Right renal cortex interstitium (tissue), 3 donors: ENCODE measurements around the gene NCAPH2. TPM values are rescaled to one million over a fixed set of nuclear protein-coding genes. Genes with fewer than 3 reads are reported as not detected.

Experiments
- DNase-seq, 3 donors: peaks; one replicate each; pipeline ENCODE4 v3.0.0-alpha.2; 2013; ENCODE audit warnings: low read depth in 3 of 3, low spot score in 2 of 3
- polyA plus RNA-seq, 3 donors: library from polyadenylated mRNA; unstranded; fragments of 120-200 nt; gene quantifications; one replicate each; pipeline ENCODE4 v1.2.1, GENCODE V29; 2013; ENCODE audit not compliant: insufficient read length in 3 of 3

NCAPH2 gene
- polyA plus RNA-seq: 10 to 100 TPM; 35.6 to 41.1 (median 39.4) TPM

DNA sequence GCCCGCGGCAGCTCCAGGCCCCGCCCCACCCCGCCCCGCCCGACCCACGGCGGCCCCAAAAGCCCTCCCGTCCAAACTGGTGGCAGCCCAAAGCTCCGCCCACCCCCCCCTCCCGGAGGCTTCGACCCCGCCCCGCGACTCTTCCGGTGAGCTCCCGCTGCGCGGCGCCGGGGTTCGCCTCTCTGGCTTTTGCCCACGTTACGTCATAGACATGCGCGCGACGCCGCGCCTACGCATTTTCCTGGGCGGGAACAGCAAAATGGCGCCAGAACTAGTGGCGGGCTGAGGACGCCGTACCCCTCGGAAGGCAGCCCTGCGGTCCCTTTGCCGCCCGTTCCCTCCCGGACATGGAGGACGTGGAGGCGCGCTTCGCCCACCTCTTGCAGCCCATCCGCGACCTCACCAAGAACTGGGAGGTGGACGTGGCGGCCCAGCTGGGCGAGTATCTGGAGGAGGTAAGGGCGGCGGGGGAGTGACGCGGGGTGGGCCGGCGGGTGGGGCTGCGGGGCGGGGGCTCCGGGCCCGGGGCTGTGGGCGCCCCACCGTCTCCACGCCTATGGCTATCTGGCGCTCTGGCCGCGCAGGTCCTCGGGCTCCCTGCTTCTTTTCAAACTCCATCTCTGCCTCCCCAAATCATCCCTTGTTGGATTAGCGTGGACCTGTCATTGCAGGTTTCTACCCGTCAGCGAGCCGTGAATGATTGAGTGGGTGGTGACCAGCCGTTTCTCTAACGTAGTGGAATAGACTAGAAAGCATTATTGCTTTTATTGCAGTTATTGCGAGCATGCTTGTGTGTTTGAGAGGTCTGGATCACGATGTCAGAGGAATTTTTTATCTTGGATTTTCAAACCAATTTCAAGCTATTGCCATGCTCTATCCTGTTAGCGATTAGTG is at the start of gene NCAPH2:
Gene NCAPH2 (plus strand): TSS at position 234 of the 894 bp plus-strand sequence. CDS start 114 bp downstream, at position 348.
- DNase-seq: peak; percentile 95 to 97 (median 96)

DNA sequence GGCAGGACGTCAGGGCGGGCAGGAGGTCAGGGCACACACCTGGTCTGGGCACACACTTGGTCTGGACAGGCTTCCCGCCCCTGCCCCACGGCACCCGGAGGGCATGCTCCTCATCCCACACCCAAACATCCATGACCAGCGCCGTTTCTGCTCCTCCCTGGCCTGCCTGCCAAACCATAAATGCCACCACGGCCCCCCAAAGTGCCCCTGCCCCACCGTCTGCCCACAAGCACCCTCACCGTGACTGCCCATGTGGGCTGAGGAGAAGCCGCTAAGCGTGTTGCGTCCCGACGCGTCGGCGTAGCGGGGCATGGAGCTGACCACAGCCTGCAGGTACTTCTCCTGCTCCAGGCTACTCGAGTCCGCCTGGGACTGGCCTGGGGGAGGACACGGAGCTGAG is 49.0 kb upstream of the NCAPH2 start:
- DNase-seq: no peak

DNA sequence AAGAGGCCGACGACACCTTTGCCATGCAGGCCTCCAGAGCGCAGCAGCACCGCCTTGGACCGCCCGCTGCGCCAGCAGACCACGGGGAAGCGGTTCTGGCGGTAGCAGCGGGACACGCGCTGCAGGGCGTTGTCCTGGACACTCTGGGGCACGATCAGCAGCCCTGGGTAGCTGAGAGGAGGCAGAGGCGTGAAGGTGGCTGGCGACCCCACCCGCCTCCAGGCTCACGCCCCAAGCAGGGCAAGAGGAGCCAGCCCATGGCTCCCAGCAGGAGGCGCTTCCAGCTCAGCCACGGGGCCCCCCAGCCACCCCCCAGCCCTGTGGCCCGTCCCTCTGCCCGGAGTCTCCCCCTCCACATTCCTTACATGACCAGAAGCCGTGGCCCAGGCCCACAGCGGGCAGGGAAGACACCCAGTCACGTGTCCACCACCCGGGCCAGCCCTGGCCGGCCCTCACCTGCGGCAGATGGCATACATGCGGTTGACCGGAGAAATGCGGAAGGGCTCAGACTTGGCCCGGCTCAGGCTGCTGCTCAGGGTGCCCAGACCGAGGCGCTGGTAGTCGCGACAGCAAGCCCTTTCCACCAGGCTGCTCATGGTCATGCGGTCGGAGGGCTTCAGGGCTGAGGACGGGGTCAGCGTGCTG is 48.4 kb upstream of the NCAPH2 start:
- no peak for DNase-seq

DNA sequence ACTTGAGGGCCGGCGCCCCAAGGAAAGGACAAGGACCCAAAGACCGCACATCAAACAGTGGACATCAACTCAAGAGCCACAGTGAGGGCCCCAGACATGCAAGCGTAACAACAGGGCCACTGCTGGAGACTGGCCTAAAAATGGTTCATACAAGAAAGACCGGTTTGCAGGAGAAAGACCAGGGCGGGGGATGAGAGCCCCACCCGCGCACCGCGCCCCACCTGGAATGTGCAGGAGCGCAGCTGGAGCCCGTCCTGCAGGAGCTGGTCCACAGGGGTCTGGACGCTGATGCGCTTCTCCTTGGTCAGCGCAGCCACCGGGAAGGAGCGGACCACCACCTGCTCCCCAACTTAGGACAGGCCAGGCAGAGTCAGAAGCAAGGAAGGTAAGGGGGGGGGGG is 47.1 kb upstream of the NCAPH2 start:
- no peak for DNase-seq

DNA sequence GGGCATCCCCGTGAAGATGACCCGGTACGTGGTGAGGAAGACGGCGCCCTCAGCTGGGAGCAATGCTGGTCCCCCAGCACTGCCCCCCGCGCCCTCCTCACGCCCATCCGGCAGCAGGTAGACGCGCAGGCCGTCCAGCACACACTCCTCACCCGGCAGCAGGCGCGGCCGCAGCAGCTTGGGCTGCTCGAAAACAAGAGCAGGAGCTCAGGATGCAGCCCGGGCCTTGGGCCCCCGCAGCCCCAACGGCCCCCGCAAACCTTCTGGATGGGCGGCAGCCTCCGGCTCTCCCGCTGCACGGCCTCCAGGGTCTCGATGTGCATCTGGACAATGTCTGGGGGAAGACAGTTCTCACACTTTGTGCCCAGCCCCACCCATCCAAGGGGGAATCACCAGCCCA is 46.5 kb upstream of the NCAPH2 start:
- DNase-seq: no peak

DNA sequence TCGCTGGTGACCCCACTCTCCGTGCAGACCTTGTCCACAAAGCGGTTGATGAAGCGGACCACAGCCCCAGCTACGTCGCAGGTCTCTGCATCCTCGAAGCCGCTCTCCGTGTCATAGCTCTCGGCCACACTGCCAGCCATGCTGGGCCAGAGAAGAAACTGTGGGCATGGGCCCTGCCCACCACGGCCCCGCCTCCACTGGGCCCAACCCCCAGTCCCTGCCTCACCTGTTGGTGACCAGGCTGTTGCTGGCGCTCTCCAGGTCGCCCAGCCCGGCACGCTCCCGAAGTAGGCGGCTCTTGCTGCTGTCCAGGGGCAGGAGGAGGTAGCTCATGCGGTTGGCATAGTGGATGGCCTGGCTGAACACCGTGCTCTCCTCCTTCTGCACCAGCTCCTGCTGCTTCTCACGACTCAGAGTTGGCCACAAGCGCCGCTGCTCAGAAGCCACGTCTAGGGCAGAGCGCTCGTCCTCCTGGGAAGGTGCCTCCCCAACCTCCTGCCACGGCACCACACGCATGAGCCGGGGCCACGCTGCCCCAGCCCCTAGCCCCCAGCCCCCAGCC is 46.0 kb upstream of the NCAPH2 start:
- no peak for DNase-seq

DNA sequence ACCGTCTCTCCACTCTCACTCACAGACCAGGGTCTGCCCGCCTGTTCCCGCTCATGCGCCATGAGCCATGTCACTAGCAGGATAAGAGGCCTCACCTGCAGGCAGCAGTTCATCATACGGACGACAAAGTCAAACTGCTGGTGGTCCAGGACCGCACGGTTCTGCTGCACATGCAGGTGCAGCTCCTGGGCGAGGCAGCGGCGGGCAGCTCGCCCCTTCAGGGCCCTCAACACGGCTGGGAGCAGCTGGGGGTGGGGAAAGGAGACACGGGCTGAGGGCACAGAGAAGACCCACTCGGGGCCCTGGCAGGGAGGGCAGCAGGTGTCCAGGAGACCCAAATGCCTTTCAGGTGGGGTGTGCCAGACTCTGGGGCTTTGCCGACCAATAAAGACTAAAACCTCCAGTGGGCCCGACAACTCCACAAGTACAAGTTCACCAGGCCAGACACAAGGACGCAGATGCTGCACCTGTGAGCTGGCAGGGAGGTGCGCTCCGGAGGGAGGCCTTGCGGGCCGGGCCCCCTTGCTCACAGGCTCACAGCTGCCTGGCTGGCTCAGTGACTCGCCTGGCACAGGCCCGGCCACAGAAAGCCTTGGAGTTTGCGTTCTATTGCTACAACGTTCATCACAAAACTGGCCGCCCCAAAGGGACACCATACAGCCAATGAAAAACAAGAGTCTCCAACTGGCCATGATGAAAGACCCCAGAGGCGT is 44.7 kb upstream of the NCAPH2 start:
- DNase-seq: no peak

DNA sequence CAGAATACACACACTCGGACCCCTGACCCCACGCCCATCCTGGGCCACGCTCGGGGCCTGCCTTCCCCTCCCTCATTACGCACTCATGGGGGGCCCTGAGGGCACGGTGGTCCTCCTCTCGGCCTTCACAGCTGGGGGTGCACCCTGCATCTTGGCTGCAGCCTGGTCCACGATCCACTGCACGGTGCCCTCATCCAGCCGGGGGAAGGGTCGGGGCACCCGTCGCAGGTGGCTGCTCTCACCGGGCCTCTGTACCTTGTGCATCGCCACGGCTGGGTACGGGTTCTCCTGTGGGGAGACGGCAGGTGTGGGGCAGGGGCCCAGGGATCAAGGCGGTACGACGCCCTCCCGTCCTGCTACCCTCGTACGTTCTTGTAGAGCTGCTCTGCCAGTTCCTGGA is 43.6 kb upstream of the NCAPH2 start:
- no peak for DNase-seq

DNA sequence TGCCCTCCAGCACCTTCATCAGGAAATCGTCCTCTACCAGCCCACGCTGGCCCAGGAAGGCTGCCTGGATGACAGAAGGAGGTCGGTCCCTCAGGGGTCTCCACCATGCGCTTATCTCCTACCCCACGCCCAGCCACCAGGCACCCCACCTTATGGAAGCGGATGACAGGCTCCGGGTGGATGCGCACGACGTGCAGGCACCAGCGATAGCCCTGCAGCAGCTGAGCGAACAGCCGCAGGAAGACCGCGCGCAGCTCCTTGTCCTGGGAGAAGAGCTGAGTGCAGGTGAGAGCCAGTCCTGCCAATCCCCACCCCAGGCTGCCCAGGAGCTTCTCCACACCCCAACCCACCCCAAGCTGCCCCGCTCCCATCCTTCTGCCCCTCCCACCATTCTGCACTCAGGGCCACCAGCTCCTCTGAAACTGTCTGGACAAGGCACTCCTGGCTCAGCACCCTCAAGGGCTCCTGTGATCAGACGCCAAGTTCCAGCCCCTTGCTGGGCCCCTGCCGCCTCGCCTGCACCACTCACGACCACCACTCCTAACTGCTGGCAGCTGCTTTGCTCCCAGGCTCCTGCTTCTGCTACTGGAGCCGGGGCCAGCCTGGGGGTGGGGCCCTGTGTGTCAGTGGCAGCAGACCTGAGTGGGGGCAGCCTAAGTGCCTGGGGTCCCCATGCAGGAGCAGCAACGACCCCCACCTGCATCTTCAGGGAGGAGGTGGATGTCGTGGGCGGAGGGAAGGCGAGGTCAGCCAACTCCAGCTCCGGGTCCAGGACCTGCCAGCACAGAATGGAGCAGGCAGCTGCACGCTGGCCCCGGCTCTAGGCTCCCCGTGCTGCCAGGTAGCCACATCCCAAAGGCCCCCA is 42.7 kb upstream of the NCAPH2 start:
- DNase-seq: no peak

DNA sequence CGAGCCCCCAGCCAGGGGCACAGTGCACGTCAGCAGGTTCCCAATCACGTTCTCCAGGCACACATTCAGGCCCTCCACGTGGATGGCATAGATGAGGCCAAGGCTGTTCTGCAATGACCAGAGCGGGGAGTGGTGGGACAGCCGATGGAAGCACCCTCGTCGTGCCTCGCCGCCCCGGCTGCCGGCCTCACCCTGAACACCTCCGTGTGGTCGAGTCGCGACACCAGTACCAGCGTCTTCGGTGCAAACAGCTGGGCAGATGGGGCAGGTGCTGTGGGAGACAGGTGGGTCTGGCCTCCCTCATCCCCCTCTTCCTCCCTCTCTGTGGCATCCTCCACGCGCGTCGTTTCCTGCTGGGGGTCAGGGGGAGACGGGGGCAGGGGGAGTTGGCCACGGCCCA is 40.7 kb upstream of the NCAPH2 start:
- DNase-seq: no peak

DNA sequence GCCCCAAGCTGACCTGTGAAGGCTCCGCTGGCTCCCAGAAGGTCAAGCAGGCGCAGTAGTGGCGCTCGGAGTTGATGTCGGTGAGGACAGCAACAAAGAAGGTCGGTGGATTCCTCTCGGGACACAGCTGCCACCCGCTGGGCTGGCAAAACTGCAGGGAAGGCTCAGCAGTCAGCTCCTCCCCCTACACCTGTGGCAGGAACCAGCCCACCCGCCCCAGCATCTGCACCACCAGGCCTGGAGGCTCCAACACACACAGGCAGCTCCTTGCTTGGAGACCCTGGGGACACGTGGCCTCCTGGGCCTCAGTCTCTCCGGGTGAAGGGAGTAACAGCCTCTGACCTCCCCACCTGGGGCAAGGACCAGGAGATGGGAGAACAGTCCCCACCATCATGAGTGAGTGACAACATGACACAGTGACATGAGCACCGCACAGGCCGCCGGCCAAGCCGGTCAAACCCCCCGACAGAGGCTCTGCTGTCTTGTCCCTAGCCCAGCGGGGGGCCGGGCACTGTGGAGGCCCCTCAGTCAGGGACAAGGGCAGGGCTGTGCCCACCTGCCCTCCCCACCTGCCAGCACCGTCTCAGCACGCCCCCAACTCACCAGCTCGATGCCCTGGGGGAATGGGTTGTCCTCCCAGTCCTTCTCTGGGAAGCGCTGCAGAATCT is 40.1 kb upstream of the NCAPH2 start:
- no peak for DNase-seq

DNA sequence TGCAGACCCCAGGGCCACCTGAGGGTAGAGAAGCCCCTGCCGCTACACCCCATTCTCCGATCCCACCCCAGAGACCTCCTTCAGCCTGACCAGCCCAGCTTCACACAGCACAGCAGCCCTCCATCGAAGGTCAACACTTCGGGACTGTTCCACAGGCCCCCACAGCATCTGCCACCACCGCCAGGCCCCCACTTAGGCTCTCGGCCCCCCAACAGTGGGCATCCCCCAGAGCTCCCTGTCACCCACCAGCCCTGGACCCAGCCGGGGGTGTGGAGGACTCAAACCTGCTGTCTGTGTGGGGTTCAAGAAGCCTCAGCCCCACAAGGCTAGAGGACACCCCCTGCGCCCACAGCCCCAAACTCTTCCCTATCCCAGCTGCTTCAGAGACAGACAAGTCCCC is 39.4 kb upstream of the NCAPH2 start:
- no peak for DNase-seq

DNA sequence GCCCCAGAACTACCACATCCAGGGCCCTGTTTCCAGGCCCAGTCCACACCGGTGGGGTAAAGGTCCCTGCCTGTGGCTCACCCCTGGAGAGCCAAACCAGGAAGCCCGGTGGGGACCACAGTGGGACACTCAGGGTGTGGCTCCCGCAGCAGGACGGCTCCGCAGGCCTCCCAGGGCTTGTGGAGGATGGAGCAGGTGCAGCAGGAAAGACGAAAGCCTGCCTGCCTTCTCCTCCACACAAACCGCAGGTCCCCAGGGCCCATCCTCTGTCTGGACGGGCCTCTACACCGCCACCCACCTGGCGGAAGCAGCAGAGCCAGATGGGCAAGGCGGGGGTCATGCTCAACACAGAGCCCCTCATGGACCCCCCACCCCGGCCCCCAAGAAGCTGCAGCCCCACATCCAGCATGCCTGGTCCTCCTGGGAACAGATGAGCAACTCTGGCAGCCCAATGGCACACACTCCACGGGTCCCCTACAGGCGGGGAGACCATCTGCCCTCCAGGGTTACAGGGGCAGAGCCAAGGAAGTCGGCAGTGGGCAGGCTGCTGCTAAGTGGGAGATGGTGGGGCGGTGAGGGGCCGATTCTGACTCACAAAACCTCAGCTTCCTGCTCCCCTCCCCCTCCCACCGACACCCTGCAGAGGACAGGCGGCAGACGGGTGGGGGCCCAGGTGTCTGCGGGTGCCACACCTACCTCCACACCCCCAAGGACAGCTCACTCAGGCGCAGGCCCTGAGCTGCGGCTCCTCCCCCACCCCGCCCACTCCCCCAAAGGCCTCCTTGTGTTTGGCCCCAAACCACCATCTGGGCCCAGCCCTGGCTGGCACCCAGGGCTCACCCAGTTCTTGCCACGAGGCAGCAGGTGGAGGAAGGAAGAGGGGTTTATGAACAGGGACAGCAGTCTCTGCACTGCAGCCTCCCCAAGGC is 38.4 kb upstream of the NCAPH2 start:
- DNase-seq: no peak

DNA sequence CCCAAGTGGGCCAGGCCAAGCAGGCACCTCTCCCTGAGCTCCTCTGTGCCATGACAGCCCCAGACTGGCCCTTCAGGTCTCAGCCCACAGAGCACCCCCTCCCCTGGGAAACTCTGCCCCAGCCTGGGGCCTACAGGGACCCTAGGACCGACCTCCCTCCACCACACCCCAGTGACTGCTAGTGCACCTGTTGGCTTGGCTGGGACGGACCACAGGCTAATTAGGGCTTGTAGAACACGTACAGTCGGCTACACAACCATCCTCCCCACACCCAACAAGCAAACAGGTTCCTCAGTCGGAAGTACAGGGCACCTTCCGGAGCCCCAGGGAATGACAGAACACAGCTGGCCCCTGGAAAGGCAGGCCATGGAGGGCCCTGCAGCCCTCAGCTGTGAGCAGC is 37.5 kb upstream of the NCAPH2 start:
- no peak for DNase-seq

DNA sequence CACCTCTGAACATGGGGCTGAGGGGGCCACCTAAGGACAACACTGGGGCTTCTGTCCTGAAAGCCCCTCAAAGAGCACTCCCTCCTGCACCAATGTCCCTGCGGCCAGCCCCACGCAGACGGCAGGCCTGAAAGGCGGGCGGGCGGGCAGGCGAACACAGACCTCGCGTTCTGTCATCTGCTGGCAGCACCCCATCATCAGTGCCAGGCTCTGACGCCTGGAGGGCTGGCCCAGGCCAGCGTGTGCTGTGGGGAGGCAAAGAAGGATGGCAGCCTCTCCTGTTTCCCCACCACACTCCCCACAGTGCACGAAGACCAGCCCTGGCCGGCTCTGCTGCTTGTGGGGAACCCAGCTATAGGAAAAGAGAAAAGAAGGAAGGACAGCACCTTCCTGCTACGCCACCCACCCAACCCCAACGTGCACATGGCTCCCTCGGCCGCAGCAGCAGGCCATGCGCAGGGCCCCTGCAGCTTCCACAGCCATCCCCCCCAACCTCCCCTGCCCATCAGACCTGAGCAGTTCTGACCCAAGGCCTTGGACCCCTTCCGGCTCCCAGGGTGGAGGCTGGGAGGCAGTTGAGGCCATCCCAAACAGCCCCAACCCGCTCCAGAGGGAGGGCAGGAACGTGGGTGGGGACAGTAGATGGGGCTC is 36.7 kb upstream of the NCAPH2 start:
- no peak for DNase-seq

DNA sequence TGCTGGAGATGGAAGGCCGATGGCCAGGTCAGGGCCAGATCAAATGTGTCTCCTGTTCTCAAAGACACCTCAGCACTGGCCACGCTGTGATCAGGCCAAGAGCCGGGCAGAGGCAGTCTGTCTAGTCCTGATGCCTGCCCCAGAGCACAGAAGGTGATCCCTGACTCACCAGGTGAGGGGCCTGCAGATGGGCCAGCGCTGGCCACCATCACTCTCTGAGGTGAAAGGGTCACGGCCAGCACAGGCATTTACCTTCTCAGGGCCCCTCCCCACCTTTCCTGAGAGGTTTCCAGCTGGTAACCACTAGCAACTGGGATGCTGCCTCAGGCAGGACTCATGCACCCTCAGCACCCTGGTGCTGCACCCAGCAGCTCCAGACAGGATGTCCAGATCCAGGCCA is 36.1 kb upstream of the NCAPH2 start:
- DNase-seq: no peak

DNA sequence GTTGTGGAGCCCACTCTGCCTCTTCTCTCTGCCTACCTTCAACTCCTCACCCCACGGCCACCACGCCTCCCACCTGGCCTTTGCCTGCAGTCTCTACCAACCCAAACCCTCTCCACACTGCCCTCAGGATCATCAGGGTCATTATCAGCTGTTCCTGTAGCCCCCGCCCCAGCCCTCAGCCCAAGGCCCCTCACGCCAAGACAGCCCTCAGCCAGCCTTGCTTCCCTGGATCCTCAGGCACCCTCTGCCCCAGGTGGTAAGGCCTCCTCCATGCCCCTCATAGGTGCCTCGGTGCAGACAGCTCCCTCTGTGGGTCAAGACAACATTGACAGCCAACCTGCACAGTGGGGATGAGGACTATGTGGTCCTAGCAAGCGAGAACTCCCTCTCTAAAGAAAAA is 34.9 kb upstream of the NCAPH2 start:
- DNase-seq: no peak
